OCI-LY3 (cell line): ENCODE data around the gene KIF1B.

Source experiments
- CTCF ChIP-seq: fragments of 200-600, 300-600 bp; sonication (generic); IDR thresholded peaks from 2 replicates; pipeline ENCODE4 v1.5.1; 2014; ENCODE audit warnings: antibody characterized with exemption, low read length, low read depth
- EZH2phosphoT487 ChIP-seq: fragments of 200-600 bp; shearing (Covaris generic); IDR thresholded peaks from 2 replicates; pipeline ENCODE4 v1.6.1; 2018; ENCODE audit warnings: antibody characterized with exemption, mixed run types, low read depth

GRCh38 chr1:10353282-10353681 lies 142.9 kb downstream of the KIF1B start:
- TF ChIP-seq CTCF: no peak
- no peak for TF ChIP-seq EZH2phosphoT487
